T-helper 17 cell (primary cell): Measurements from ENCODE around the gene SERTM1. TPM values are rescaled to one million over a fixed set of nuclear protein-coding genes. Genes with fewer than 3 reads are reported as not detected.

Experiments
- ATAC-seq: fragments of 150-1000 bp; cut with Tn5 transposase; 2 replicates; pipeline ENCODE4 v1.10.0; 2021; ENCODE audit warnings: mild to moderate bottlenecking, moderate library complexity
- DNase-seq, 3 donors: peaks; one replicate each; pipeline versions ENCODE4 v3.0.0 to v3.0.0-alpha.2; 2020 to 2021
- H3K9me3 ChIP-seq: one replicate; pipeline ENCODE4 v1.7.0; 2013; ENCODE audit warnings: low read length, mild to moderate bottlenecking; ENCODE audit not compliant: control insufficient read depth, poor library complexity, severe bottlenecking
- H3K27ac Mint-ChIP-seq: one replicate; pipeline ENCODE4 v1.8.0; 2022; ENCODE audit warnings: mild to moderate bottlenecking, moderate library complexity, mixed read lengths
- H3K27me3 Mint-ChIP-seq: one replicate; pipeline ENCODE4 v1.8.0; 2022; ENCODE audit warnings: mixed read lengths
- H3K36me3 Mint-ChIP-seq: one replicate; pipeline ENCODE4 v1.8.0; 2022; ENCODE audit warnings: low read depth, mixed read lengths
- H3K4me1 Mint-ChIP-seq: one replicate; pipeline ENCODE4 v1.8.0; 2022; ENCODE audit warnings: mild to moderate bottlenecking, mixed read lengths
- H3K4me3 Mint-ChIP-seq: one replicate; pipeline ENCODE4 v1.8.0; 2022; ENCODE audit warnings: mild to moderate bottlenecking, moderate library complexity, mixed read lengths
- total RNA-seq, 4 donors: library from RNA in 2 of 4; stranded (reverse) in 2 of 4; gene quantifications; one replicate each; pipeline ENCODE4 v1.2.3 and lab custom pipeline; 2022 to 2026

SERTM1 gene
- total RNA-seq, 2 donors from 2014 or later, result not detected

DNA sequence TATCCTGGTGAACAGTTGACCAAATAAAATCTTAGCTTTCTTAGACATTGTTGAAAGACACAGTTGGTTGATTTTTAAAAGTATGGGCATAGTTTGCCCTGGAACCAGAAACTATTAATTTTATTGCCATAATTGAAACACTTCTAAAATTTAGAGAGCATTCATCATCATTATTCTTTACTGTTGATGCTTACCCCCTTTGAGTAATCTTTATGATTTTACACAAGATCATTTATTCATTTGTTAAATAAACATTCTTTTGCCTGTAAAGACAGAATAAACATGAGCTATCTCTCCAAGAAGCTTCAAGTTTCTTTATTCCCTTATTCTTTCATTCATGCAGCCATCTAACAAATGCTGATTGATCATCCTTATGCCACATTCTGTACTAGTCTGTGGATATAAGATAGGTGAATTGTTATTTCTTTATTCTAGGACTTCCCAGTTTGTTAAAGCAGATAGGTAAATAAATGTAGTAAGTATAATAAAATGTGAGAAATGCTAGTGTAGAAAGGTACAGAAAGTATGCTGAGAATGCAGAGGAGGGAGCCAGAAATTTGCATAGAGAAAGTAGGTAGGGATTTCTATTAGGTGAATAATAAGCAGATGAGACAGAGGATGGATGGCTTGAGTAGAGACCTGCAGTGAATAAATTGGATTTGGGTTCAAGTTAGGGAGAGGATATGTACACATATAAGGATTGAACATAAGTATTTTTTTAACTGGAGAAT is 8.2 kb downstream of the SERTM1 start:
- ATAC-seq, result no peak
- peaks cover 2% of the 10 kb centered on the region for H3K4me1 Mint-ChIP-seq
- no peak for DNase-seq
- H3K36me3 Mint-ChIP-seq, result peaks cover 2% of the 10 kb centered on the region
- no peak overlapping the region for H3K27ac Mint-ChIP-seq
- H3K9me3 ChIP-seq, result no peaks in the 10 kb centered on the region
- H3K4me3 Mint-ChIP-seq, result no peak overlapping the region
- H3K27me3 Mint-ChIP-seq, result peaks cover 18% of the 10 kb centered on the region

DNA sequence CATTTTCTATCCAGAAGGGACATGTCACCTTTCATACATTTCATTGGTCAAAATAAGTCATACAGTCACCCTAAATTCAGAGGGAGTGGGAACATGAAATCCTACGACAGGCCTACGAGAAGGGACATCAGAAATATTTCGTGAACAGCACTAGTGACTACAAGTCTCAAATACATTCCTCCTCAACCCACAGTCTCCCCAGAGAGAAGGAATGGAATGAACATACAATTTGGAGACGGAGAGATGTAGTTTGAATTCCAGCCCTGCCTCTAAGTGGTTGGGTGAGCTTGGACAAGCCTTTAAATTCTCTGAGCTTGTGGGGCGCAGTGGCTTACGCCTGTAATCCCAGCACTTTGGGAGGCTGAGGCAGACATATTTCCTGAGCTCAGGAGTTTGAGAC is 9.9 kb downstream of the SERTM1 start:
- no peak for DNase-seq
- Mint-ChIP-seq H3K4me3 (no peak overlapping the region), H3K27me3 (peaks cover 18% of the 10 kb centered on the region), H3K27ac (no peak overlapping the region), H3K4me1 (peaks cover 2% of the 10 kb centered on the region), H3K36me3 (peaks cover 2% of the 10 kb centered on the region)
- no peak for ATAC-seq
- no peaks in the 10 kb centered on the region for H3K9me3 ChIP-seq

DNA sequence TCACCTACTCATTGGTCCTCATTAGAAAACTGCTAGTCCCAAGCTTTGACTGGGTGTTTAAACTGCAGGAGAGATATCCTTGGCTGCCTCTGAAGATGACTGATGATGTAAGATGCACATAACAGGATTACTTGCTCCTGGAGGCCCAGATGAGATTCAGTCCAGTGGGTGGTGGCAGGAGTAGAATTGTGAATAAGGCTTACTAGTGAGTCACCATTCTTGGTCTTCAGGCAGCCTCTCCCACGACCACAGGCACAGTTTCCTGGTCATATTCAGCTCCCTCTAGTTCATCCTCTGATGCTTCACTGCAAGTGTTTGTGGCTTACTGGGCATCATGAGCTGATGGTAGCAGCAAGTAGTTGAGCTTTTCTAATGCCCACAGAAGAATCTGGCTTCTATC is 12.1 kb downstream of the SERTM1 start:
- Mint-ChIP-seq H3K27me3 (peaks cover 25% of the 10 kb centered on the region), H3K4me1 (peaks cover 2% of the 10 kb centered on the region), H3K36me3 (peaks cover 2% of the 10 kb centered on the region), H3K4me3 (no peak overlapping the region), H3K27ac (no peak overlapping the region)
- no peak for ATAC-seq
- no peaks in the 10 kb centered on the region for H3K9me3 ChIP-seq
- DNase-seq, result no peak

DNA sequence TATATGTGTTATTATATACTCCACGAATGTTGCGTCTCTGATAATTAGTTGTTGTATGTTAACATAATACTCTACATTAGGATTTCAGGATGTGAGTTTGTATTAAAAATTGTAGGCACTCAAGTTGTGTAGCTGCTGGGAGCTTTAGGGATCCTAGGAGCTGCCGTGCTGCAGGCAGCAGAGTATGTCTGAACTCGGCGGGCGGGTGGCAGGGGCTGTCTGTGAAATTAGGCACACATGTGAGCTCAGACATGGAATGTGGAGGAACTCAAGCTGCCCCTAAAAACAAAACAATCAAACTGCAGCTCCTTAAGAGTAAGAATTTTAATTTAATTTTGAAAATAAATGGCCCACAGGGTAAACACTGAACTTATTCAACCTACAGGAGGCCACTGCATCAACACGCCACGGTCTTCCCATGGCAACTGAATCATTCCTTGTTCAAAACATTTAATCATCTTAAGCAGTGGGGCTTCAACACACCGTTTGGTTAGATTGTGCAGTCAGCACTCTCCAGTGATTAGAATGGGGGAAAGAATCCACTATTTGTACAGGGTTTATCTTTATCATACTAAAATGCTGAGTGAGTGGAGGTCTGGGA is 22.7 kb downstream of the SERTM1 start:
- ATAC-seq (no peak), DNase-seq (no peak)
- Mint-ChIP-seq H3K27ac (no peak overlapping the region), H3K36me3 (no peaks in the 10 kb centered on the region), H3K4me1 (no peaks in the 10 kb centered on the region), H3K27me3 (peaks cover 55% of the 10 kb centered on the region), H3K4me3 (no peak overlapping the region)
- H3K9me3 ChIP-seq, result no peaks in the 10 kb centered on the region

DNA sequence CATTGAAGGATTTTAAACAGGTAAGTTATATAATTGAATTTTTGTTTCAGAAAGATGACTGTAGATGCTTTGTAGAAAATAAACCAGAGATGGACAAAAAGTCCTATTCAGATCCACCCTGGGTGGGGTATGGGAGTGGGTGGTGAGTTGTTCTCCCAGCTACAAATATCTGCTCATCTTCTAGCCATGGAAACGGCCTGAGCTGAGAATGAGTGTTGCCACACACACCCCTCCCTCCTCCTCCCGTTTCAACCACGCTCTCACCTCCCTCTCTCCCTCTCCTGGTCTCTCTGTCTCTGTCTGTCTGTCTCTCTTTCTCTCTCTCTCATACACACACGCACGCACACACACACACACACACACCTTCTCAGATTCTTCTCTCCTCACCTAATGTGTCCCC is 26.4 kb downstream of the SERTM1 start:
- no peak for ATAC-seq
- Mint-ChIP-seq H3K36me3 (no peaks in the 10 kb centered on the region), H3K27ac (no peak overlapping the region), H3K27me3 (peaks cover 33% of the 10 kb centered on the region), H3K4me3 (no peak overlapping the region), H3K4me1 (no peaks in the 10 kb centered on the region)
- no peak for DNase-seq
- H3K9me3 ChIP-seq, result no peaks in the 10 kb centered on the region

DNA sequence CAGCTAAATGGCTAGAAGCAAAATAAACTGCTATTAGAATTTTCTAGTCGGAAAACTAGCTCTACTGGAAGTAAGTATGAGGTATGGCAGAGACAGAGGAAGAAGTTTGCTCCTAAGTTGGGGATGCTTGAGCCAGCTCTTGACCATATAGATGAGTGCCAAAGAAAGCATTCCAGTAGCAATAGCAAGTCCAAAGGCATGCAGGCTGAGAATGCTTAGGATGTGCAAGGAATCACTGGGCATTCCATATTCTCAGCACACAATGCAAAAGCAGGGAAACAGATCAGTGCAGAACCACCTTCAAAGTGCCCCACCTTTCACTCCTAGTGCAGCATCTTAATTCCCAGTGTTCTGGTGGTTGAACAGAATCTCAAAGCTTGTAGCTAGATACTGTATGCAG is 32.9 kb downstream of the SERTM1 start:
- ATAC-seq, result no peak
- DNase-seq, result no peak
- Mint-ChIP-seq H3K27me3 (peaks cover 28% of the 10 kb centered on the region), H3K4me1 (no peaks in the 10 kb centered on the region), H3K4me3 (no peak overlapping the region), H3K36me3 (no peaks in the 10 kb centered on the region), H3K27ac (no peak overlapping the region)
- H3K9me3 ChIP-seq, result no peaks in the 10 kb centered on the region

DNA sequence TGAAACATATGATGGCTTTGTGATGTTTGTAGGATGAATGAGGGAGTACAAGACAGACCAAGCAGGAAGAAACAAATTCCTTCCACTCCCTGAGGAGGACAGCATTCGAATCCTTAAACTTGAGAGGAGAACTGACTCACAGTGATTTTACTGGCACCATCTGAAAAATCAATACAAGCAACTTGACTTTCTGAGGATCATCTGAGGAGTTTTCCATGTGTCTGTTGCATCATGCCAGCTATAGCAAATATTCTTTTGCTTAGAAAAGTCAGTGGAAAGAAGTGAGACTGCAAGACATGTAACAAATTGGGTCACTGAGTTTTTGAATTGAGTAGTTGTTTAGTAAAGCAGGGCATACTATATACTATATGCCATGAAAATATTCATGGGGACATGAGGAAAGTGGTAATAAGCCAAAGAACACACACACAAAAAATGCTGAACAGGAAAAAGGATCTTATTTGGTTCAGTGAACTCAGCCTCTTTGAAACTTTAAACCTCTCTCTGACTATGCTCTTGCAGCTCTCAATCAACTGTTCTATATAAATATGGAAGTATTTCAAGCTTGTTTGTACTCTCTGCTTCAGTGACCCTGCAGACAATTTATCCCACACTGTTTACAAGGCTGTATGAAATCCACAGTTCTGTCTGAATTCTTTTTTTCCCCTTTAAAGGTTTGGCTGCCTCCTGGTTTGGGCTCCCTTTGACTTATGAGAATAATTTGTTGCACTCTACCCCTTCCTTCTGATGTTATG is 35.5 kb downstream of the SERTM1 start:
- DNase-seq (no peak), ATAC-seq (no peak)
- Mint-ChIP-seq H3K4me1 (no peaks in the 10 kb centered on the region), H3K36me3 (no peaks in the 10 kb centered on the region), H3K4me3 (no peak overlapping the region), H3K27ac (no peak overlapping the region), H3K27me3 (peaks cover 42% of the 10 kb centered on the region)
- H3K9me3 ChIP-seq, result no peaks in the 10 kb centered on the region

DNA sequence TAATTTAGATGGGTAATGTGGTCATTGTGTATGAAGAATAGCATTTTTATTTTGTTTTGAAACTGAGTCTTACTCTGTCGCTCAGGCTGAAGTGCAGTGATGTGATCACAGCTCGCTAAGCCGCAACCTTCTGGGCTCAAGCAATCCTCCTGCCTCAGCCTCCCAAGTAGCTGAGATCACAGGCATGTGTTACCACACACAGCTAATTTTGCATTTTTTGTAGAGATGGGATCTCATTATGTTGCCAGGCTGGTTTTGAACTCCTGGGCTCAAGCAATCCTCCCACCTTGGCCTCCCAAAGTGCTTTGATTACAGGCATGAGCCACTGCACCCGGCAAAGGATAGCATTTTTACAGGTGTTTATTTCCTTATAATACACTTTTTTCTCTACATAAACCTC is 36.6 kb downstream of the SERTM1 start:
- ATAC-seq (no peak), DNase-seq (no peak)
- H3K36me3 Mint-ChIP-seq, result no peaks in the 10 kb centered on the region
- H3K4me1 Mint-ChIP-seq, result no peaks in the 10 kb centered on the region
- no peak overlapping the region for H3K4me3 Mint-ChIP-seq
- peaks cover 37% of the 10 kb centered on the region for H3K27me3 Mint-ChIP-seq
- no peak overlapping the region for H3K27ac Mint-ChIP-seq
- H3K9me3 ChIP-seq, result no peaks in the 10 kb centered on the region

DNA sequence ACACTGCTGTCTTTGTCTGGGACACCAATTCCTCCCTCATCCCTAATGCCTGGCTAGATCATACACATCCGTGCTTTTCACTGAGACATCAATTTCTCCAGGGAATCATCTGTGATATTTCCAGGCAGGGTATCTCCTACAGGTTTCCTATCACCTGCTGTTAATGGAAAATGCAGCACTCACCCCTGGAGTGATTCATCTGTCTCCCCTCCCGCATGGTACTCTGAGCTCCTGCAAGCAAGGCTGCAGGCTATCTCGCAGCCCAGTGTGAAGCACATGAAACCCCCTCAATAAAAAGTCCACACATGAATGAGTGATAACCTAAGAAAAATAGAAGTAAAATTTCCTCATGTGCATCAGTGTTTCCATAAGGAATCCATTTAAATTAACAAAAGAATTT is 38.5 kb downstream of the SERTM1 start:
- no peaks in the 10 kb centered on the region for H3K9me3 ChIP-seq
- Mint-ChIP-seq H3K4me3 (no peak overlapping the region), H3K27ac (no peak overlapping the region), H3K27me3 (peaks cover 52% of the 10 kb centered on the region), H3K4me1 (no peaks in the 10 kb centered on the region), H3K36me3 (no peaks in the 10 kb centered on the region)
- ATAC-seq (no peak), DNase-seq (no peak)

DNA sequence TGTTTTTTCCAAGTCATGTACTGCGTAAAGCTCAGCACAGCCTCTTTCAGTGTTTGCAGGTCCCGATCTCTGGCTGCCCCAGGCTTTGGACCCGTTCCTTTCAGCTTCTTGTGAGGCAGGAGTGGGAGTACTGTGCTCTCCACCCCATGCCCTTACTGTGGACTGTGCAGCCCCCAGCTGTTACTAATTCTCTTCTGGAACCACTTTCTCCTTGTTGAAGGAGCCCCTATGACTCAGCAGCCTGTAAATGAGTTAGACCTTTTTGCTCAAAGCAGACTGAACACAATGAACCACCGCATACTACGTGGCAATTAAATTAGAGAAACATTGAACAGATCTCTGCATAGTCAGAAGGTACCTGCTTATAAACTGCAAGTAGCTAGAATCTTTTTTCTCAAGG is 39.0 kb downstream of the SERTM1 start:
- DNase-seq, result no peak

DNA sequence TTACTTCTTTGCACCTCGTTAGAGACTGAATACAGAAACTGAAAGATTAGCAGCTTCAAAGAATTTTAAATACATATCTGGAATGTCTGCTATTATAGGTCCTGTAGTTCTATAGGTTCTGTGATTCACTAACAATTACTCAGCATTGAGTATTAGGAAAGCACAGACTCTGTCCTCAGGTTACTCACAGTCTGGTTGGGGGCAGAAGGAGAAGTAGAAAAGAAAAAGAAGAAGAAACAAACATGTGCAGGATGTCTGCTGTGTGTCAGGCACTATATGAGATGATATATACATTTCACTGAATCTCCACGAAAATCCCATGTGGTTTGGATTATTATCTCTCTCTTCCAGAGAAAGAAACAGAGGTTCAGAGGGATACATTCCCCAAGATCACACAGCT is 40.1 kb downstream of the SERTM1 start:
- DNase-seq (no peak), ATAC-seq (no peak)
- no peaks in the 10 kb centered on the region for H3K36me3 Mint-ChIP-seq

More for the DNA sequence above, 39.0 kb downstream of the SERTM1 start:
- Mint-ChIP-seq H3K27me3 (peaks cover 52% of the 10 kb centered on the region), H3K36me3 (no peaks in the 10 kb centered on the region), H3K4me3 (no peak overlapping the region), H3K27ac (no peak overlapping the region), H3K4me1 (no peaks in the 10 kb centered on the region)
- no peaks in the 10 kb centered on the region for H3K9me3 ChIP-seq
- no peak for ATAC-seq

DNA sequence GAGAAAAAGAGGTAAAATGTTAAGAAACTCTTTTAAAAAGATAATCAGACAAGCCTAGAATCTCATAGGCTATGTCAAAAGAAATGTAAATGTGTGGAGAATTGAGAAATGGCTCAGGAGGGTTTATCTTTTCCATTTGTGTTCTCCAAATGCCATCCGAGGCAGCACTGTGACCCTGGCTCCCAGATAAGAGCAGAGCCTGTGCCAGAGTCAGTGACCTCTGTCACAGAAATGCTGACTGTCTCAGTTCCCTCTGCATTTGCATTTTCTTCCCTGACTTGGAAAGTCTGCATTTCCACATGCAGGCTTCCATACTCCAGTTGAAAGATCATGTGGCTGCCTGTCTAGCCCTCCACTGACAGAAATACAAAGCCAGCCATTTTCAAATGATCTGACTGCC is 42.0 kb downstream of the SERTM1 start:
- no peaks in the 10 kb centered on the region for H3K9me3 ChIP-seq
- no peak overlapping the region for H3K27ac Mint-ChIP-seq
- H3K4me1 Mint-ChIP-seq, result no peaks in the 10 kb centered on the region
- H3K36me3 Mint-ChIP-seq, result no peaks in the 10 kb centered on the region
- ATAC-seq (no peak), DNase-seq (no peak)
- peaks cover 63% of the 10 kb centered on the region for H3K27me3 Mint-ChIP-seq
- H3K4me3 Mint-ChIP-seq, result no peak overlapping the region

More for the DNA sequence above, 40.1 kb downstream of the SERTM1 start:
- Mint-ChIP-seq H3K4me1 (no peaks in the 10 kb centered on the region), H3K27me3 (peaks cover 61% of the 10 kb centered on the region), H3K27ac (no peak overlapping the region), H3K4me3 (no peak overlapping the region)
- H3K9me3 ChIP-seq, result no peaks in the 10 kb centered on the region

DNA sequence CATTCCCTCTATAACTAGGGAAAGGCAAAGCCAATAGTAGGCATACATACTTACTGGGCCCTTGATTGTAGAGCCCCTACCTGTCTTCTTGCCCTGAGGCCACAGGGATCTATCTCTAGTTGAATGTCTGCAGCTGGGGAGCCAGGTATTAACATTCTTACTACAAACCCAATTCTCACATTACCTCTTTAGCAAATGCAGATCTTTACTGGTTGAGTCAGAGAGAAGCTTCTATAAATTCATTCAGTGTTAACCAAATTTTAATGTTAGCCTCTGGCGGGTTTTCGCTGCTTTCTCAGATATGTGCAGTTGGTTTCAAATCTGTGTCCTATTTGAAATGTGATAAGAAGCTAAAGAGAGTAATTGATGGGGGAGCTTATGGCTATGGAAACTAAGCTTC is 43.2 kb downstream of the SERTM1 start:
- Mint-ChIP-seq H3K4me1 (no peaks in the 10 kb centered on the region), H3K27me3 (peaks cover 65% of the 10 kb centered on the region), H3K27ac (no peak overlapping the region), H3K36me3 (no peaks in the 10 kb centered on the region), H3K4me3 (no peak overlapping the region)
- ATAC-seq, result no peak
- no peak for DNase-seq
- H3K9me3 ChIP-seq, result no peaks in the 10 kb centered on the region
